IMR-90 (cell line): ENCODE results near the gene TMEM86B. TPM values are rescaled to one million over a fixed set of nuclear protein-coding genes. Genes with fewer than 3 reads are reported as not detected.

ENCODE experiments used
- ATAC-seq: fragments of 200-7000 bp; cut with Tn5 transposase; 2 replicates; pipeline ENCODE4 v1.9.1; 2020; ENCODE audit warnings: low read depth, mild to moderate bottlenecking, moderate library complexity
- BruUV-seq: library from RNA; stranded (reverse); fragments of 400-500 nt; replicated peaks from 2 replicates; lab custom pipeline; 2021; lab: Mats Ljungman, UMichigan
- CTCF ChIA-PET: fragments of 300-600 bp; formaldehyde crosslinking; extraction: SDS; loops from one replicate; lab custom pipeline; 2021; ENCODE audit warnings: antibody characterized with exemption; lab: Yijun Ruan, JAX
- POLR2A ChIA-PET: fragments of 300-600 bp; sonication (Branson Sonifier 250); formaldehyde crosslinking; loops from one replicate; lab custom pipeline; 2022; ENCODE audit warnings: antibody characterized with exemption; ENCODE audit not compliant: unreplicated experiment; lab: Charles Lee
- DNase-seq: peaks from one replicate; pipeline ENCODE4 v3.0.0; 2013
- H2AFZ ChIP-seq: replicated peaks from 2 replicates; pipeline ENCODE3; 2013; ENCODE audit warnings: low read length, mild to moderate bottlenecking; ENCODE audit not compliant: poor library complexity
- H2AK5ac ChIP-seq: 2 replicates; pipeline ENCODE4 v1.6.1; 2013; ENCODE audit warnings: low read depth, low read length, inconsistent platforms
- H2AK9ac ChIP-seq: replicated peaks from 2 replicates; pipeline ENCODE3; 2013; ENCODE audit warnings: mild to moderate bottlenecking, low read depth, low read length, moderate library complexity; ENCODE audit not compliant: poor library complexity
- H2BK120ac ChIP-seq: 2 replicates; pipeline ENCODE4 v1.6.1; 2013; ENCODE audit warnings: low read depth, low read length, inconsistent platforms
- H2BK15ac ChIP-seq: 3 replicates; pipeline ENCODE4 v1.6.1; 2013; ENCODE audit warnings: low read depth, low read length, inconsistent platforms
- H2BK20ac ChIP-seq: 2 replicates; pipeline ENCODE4 v1.6.1; 2013; ENCODE audit warnings: low read depth, mild to moderate bottlenecking, inconsistent platforms, low read length, moderate library complexity
- H2BK5ac ChIP-seq: 2 replicates; pipeline ENCODE4 v1.6.1; 2013; ENCODE audit warnings: mild to moderate bottlenecking, low read depth, low read length, inconsistent platforms; ENCODE audit not compliant: poor library complexity, severe bottlenecking
- H3K14ac ChIP-seq: replicated peaks from 2 replicates; pipeline ENCODE4 v1.6.1; 2013; ENCODE audit warnings: low read depth, low read length, inconsistent platforms
- H3K18ac ChIP-seq: 2 replicates; pipeline ENCODE4 v1.6.1; 2013; ENCODE audit warnings: low read depth, low read length, control low read depth
- H3K23ac ChIP-seq: 2 replicates; pipeline ENCODE4 v1.6.1; 2013; ENCODE audit warnings: low read depth, low read length, inconsistent platforms
- H3K27ac ChIP-seq: 2 replicates; pipeline ENCODE4 v1.5.1; 2013; ENCODE audit warnings: mild to moderate bottlenecking, control low read depth, low read length; ENCODE audit not compliant: insufficient read depth
- H3K27me3 ChIP-seq: 2 replicates; pipeline ENCODE4 v1.6.1; 2013; ENCODE audit warnings: low read length; ENCODE audit not compliant: control insufficient read depth, insufficient read depth
- H3K36me3 ChIP-seq: 2 replicates; pipeline ENCODE4 v1.6.1; 2013; ENCODE audit warnings: low read length, mixed read lengths; ENCODE audit not compliant: control insufficient read depth, insufficient read depth
- H3K4ac ChIP-seq: 2 replicates; pipeline ENCODE4 v1.6.1; 2013; ENCODE audit warnings: low read depth, low read length, inconsistent platforms
- H3K4me1 ChIP-seq: 2 replicates; pipeline ENCODE4 v1.6.1; 2013; ENCODE audit warnings: low read length, mixed read lengths; ENCODE audit not compliant: control insufficient read depth, insufficient read depth
- H3K4me2 ChIP-seq: 2 replicates; pipeline ENCODE4 v1.6.1; 2013; ENCODE audit warnings: low read depth, mild to moderate bottlenecking, control low read depth, low read length, moderate library complexity
- H3K4me3 ChIP-seq: 2 replicates; pipeline ENCODE4 v1.5.1; 2013; ENCODE audit warnings: low read depth, mild to moderate bottlenecking, control low read depth, low read length, moderate library complexity; ENCODE audit not compliant: insufficient read depth
- H3K56ac ChIP-seq: 2 replicates; pipeline ENCODE4 v1.6.1; 2013; ENCODE audit warnings: low read length, inconsistent platforms; ENCODE audit not compliant: insufficient read depth; ENCODE audit errors: extremely low read depth
- H3K79me1 ChIP-seq, 2 experiments: 2 replicates each; pipeline ENCODE4 v1.6.1; 2013; ENCODE audit warnings: low read length in 2 of 2, inconsistent platforms in 1 of 2, low read depth in 1 of 2
- H3K9ac ChIP-seq: 2 replicates; pipeline ENCODE4 v1.6.1; 2013; ENCODE audit warnings: low read depth, low read length, control low read depth
- H3K9me1 ChIP-seq: 2 replicates; pipeline ENCODE4 v1.6.1; 2013; ENCODE audit warnings: low read length, inconsistent platforms; ENCODE audit not compliant: insufficient read depth
- H3K9me3 ChIP-seq: 2 replicates; pipeline ENCODE4 v1.6.1; 2013; ENCODE audit warnings: low read length; ENCODE audit not compliant: control insufficient read depth, insufficient read depth
- H4K20me1 ChIP-seq: 2 replicates; pipeline ENCODE4 v1.6.1; 2013; ENCODE audit warnings: low read length, inconsistent platforms; ENCODE audit not compliant: insufficient read depth
- H4K5ac ChIP-seq: 2 replicates; pipeline ENCODE4 v1.6.1; 2013; ENCODE audit warnings: mild to moderate bottlenecking, low read depth, low read length, control low read depth
- H4K8ac ChIP-seq, 2 experiments: 2 replicates each; pipeline ENCODE4 v1.6.1; 2013; ENCODE audit warnings: low read depth in 2 of 2, low read length in 2 of 2, control low read depth in 1 of 2, inconsistent platforms in 1 of 2
- H4K91ac ChIP-seq: 2 replicates; pipeline ENCODE4 v1.6.1; 2013; ENCODE audit warnings: low read depth, low read length, inconsistent platforms; ENCODE audit not compliant: insufficient read depth
- CEBPB ChIP-seq: IDR thresholded peaks from 2 replicates; pipeline ENCODE4 v1.6.1; 2012; ENCODE audit warnings: low read depth, low read length, improper control_type of control experiment
- RCOR1 ChIP-seq: IDR thresholded peaks from 2 replicates; pipeline ENCODE4 v1.6.1; 2012; ENCODE audit warnings: mild to moderate bottlenecking, low read length, improper control_type of control experiment; ENCODE audit not compliant: insufficient replicate concordance
- USF2 ChIP-seq: fragments of 150-350 bp; IDR thresholded peaks from 2 replicates; pipeline ENCODE4 v1.6.1; 2017; ENCODE audit warnings: mild to moderate bottlenecking, antibody characterized with exemption, low read length, low read depth
- WGBS, 2 experiments: methylation state at CpG; one replicate each; pipeline versions ENCODE4 v1.1.5 to v1.1.7; 2013; ENCODE audit warnings: missing lambda C conversion rate in 2 of 2; ENCODE audit not compliant: insufficient read length in 1 of 2; ENCODE audit errors: extremely low coverage in 2 of 2; 5-methylcytosine and 5-hydroxymethylcytosine counted together
- dilution Hi-C: fragments of 300-500 bp; cut with HindIII; formaldehyde crosslinking; loops from one replicate; pipeline ENCODE4 v1.14.3; 2018; ENCODE audit warnings: low sequenced_read_pairs; ENCODE audit not compliant: unreplicated experiment
- in situ Hi-C: fragments of 300-500 bp; cut with MboI; formaldehyde crosslinking; loops from 3 replicates; pipeline ENCODE4 v1.14.3; 2019; ENCODE audit warnings: low sequenced_read_pairs, inconsistent platforms, mixed read lengths
- intact Hi-C: fragments of 100-400 bp; cut with micrococcal nuclease; formaldehyde crosslinking; loops from 2 replicates; pipeline ENCODE4 v1.10.0; 2022
- polyA plus RNA-seq, 3 experiments: library from polyadenylated mRNA; depleted of rRNA; stranded (reverse); fragments of >200 nt; gene quantifications; 2 replicates each; pipeline ENCODE4 v1.2.3, GENCODE V29; 2012; ENCODE audit warnings: low replicate concordance in 1 of 3
- total RNA-seq: library from RNA; depleted of rRNA; stranded (reverse); fragments of >200 nt; gene quantifications from 2 replicates; pipeline ENCODE4 v1.2.3, GENCODE V29; 2012
- TF ChIP-seq, protein P1 (sequence below): conservative IDR thresholded peaks from 2 replicates; pipeline ENCODE4 v1.5.1; 2012; ENCODE audit warnings: mild to moderate bottlenecking, low read depth, low read length, improper control_type of control experiment

The TMEM86B gene
- total and polyA plus RNA-seq, 2 of the 4 experiments (the other 2 are of a cell fraction) = 0.18 to 2.4 TPM

- 0 out of 2 replicates have a peak, but pooled peaks have one; percentile 4 for TF ChIP-seq USF2
- peak; percentile 95 for TF ChIP-seq CEBPB
These were observed 30.4 kb upstream of the TMEM86B start, which contains the start of gene PPP6R1 (continued) for GRCh38 chr19:55258828-55259539.

GRCh38 chr19:55258476-55258827 lies 29.9 kb upstream of the TMEM86B start:
- Histone ChIP-seq H3K4me2 (no peak overlapping the region), H3K56ac (peak overlapping the region; percentile 89), H3K23ac (peak overlapping the region; percentile 98; the same call in 1 of the 2 replicates), H3K4ac (peak overlapping the region; percentile 98), H4K8ac (peak overlapping the region; percentile 74 to 97), H2BK5ac (peak overlapping the region; percentile 87), H4K20me1 (peaks cover 48% of the 10 kb centered on the region), H2AK9ac (peak overlapping the region; percentile 99), H4K91ac (peak overlapping the region; percentile 85; the same call in 1 of the 2 replicates), H2BK120ac (peak overlapping the region; percentile 82), H3K27me3 (no peaks in the 10 kb centered on the region), H2AFZ (peak overlapping the region; percentile 99), H3K4me1 (peaks cover 16% of the 10 kb centered on the region), H3K9me3 (no peaks in the 10 kb centered on the region), H3K9me1 (peaks cover 21% of the 10 kb centered on the region), H3K4me3 (peak overlapping the region; percentile 68), H2BK15ac (no peak overlapping the region), H3K36me3 (no peaks in the 10 kb centered on the region; the same call in 1 of the 2 replicates), H3K79me1 (peaks cover 0 to 50% of the 10 kb centered on the region in 2 experiments; a peak in 2 of 4 replicates), H3K27ac (peak overlapping the region; percentile 88), H4K5ac (peak overlapping the region; percentile 31; the same call in 1 of the 2 replicates), H2BK20ac (no peak overlapping the region; the same call in 1 of the 2 replicates), H3K9ac (peak overlapping the region; percentile 84), H3K14ac (peak overlapping the region; percentile 98), H2AK5ac (0 out of 2 replicates have a peak overlapping the region, but pooled peaks have one; percentile 94), H3K18ac (no peak overlapping the region)
- in situ Hi-C loops = loop anchor here (5.0 kb wide), 1 partner anchor 36 kb away; no protein-coding TSS in a partner anchor
- dilution Hi-C loops = no loop called here
- ChIA-PET POLR2A (interaction anchor here (1.5 kb wide), 1 partner anchor 22 kb away, joined by 5 read pairs; the partner anchor contains the start of gene HSPBP1), CTCF (no interaction called here)
- peak; percentile 42 for ATAC-seq
- intact Hi-C loops = loop anchor here (2.0 kb wide), 1 partner anchor 160 kb away; no protein-coding TSS in a partner anchor
- TF ChIP-seq, protein P1, sequence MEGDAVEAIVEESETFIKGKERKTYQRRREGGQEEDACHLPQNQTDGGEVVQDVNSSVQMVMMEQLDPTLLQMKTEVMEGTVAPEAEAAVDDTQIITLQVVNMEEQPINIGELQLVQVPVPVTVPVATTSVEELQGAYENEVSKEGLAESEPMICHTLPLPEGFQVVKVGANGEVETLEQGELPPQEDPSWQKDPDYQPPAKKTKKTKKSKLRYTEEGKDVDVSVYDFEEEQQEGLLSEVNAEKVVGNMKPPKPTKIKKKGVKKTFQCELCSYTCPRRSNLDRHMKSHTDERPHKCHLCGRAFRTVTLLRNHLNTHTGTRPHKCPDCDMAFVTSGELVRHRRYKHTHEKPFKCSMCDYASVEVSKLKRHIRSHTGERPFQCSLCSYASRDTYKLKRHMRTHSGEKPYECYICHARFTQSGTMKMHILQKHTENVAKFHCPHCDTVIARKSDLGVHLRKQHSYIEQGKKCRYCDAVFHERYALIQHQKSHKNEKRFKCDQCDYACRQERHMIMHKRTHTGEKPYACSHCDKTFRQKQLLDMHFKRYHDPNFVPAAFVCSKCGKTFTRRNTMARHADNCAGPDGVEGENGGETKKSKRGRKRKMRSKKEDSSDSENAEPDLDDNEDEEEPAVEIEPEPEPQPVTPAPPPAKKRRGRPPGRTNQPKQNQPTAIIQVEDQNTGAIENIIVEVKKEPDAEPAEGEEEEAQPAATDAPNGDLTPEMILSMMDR = no peak
- TF ChIP-seq RCOR1 = peak; percentile 1
- WGBS, 2 experiments = no CpG with 5 or more reads among the region's 53 CpGs
- DNase-seq = no peak
- BruUV-seq = TSS peak; percentile 87
